GM10266 (cell line): ENCODE measurements around the gene CTDSP2.

Experiments used
- DNase-seq: peaks from one replicate; pipeline ENCODE4 v3.0.0; 2012; ENCODE audit errors: extremely low spot score
- TF ChIP-seq, protein P1 (sequence below): IDR thresholded peaks from 2 replicates; pipeline ENCODE4 v1.5.1; 2012; ENCODE audit warnings: mild to moderate bottlenecking, low read depth; ENCODE audit not compliant: control insufficient read depth, insufficient read depth; ENCODE audit errors: missing control alignments

CTDSP2 gene

DNA sequence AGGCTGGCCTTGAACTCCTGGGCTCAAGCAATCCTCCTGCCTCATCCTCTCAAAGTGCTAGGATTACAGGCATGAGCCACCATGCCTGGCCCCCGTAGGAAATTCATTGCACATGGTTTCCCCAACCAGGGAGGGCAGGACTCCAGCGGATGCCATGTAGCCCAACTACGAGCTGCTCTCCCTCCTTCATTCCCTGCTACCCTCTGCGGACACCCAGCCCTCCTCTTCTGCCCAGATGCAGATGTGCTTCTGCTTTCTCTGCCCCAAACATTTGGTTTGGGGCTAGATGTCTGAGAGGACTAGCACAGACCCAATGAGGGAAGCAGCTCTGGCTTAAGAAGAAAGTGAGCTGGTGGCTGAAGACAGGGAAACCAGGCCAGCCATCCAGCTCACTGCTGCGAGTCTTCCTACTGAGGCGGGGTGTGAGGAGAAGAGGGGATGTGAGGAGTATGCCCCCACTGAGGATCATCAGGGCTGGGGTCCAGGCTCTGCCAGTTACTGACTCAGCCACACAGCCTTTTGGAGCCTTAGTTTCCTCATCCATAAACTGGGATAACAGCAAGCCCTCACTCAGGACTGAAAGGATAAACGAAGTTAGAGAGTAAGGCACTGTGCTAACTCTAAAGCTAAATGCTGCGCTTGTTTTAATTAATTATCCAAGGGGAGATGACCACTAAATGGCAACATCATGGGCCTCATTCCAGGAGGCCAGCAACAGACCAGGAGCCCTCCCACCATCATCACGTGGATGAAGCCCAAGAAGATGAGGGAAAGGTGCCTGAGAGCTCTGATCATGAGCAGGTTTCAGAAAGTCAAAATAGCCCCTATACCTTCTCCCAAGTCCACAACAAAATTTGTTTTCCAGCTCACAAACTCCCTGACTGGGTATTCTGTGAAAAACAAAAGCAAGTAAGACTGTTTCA, 10.9 kb downstream of the CTDSP2 start:
- no peak for DNase-seq
- TF ChIP-seq, protein P1, sequence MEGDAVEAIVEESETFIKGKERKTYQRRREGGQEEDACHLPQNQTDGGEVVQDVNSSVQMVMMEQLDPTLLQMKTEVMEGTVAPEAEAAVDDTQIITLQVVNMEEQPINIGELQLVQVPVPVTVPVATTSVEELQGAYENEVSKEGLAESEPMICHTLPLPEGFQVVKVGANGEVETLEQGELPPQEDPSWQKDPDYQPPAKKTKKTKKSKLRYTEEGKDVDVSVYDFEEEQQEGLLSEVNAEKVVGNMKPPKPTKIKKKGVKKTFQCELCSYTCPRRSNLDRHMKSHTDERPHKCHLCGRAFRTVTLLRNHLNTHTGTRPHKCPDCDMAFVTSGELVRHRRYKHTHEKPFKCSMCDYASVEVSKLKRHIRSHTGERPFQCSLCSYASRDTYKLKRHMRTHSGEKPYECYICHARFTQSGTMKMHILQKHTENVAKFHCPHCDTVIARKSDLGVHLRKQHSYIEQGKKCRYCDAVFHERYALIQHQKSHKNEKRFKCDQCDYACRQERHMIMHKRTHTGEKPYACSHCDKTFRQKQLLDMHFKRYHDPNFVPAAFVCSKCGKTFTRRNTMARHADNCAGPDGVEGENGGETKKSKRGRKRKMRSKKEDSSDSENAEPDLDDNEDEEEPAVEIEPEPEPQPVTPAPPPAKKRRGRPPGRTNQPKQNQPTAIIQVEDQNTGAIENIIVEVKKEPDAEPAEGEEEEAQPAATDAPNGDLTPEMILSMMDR, result no peak

DNA sequence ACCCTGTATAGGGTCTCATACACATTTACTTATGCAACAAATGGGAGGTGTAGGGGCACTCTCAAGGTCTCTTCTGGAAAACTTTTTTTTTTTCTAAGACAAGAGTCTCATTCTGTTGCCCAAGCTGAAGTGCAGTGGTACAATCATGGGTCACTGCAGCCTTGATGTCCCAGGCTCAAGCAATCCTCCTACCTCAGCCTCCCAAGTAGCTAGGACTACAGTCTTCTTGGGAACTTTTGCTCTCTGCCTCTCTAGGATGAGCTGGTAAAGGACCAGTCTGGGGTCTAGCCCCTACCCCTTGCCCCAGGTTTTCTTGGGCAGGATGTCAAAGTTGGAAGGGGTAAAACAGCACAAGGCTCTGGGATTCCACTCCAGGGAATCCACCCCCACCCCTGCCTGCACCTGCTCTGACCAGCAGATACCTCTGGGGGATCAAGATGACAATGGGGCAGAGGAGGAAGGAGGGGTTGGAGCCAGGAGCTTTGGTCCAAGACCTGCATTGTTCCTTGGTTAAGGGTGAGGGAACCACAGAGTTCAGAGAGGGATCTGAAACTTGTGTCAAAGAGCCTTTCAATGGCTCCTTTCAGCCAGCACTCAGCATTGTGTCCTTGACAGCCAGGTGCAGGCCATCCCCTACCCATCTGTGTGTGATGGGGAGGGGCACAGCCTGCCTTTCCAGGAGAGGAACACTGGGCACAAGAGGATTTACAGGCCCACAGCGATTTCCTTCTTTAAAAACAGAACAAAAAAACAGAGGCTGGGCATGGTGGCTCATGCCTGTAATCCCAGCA, 12.2 kb downstream of the CTDSP2 start:
- DNase-seq, result no peak
- TF ChIP-seq, protein P1, result no peak

DNA sequence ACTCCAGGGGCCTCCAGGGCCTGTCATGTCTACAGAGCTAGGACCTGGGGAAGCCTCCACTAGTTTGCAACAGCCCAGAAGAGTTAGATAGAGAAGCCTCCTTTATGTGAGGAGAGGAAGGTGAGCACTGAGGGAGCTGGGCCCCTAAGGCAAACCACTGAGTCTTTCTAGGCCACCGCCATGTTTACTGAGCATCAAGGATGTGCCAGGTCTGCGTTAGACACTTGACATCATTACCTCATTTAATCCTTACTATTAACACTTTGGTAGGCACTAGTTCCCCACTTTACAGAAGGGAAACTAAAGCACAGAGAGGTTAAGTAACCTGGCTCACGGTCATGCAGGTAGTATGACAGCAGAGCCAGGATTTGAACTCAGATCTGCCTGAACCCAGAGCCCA, 12.9 kb downstream of the CTDSP2 start:
- DNase-seq, result no peak
- TF ChIP-seq, protein P1, result no peak

DNA sequence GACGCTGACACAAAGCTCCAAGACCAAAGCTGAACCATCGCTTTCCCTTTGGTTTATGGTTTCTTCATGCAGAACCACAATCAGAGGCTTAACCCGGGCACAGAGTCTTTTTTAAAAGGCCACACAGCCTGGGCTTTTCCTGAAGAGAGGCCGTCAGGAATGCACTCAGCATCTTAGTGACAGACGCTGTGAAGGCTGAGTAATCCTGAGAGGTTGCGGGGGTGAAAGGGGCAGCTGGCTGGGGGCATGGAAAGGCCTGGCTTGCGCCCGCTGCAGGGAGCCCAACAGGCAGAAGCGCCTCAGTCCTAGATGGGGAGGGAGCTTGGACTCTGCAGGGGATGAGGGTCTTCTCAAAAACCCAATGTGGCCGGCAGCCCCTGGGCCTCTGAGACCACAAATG, 13.6 kb downstream of the CTDSP2 start:
- TF ChIP-seq, protein P1, result no peak
- DNase-seq, result no peak

DNA sequence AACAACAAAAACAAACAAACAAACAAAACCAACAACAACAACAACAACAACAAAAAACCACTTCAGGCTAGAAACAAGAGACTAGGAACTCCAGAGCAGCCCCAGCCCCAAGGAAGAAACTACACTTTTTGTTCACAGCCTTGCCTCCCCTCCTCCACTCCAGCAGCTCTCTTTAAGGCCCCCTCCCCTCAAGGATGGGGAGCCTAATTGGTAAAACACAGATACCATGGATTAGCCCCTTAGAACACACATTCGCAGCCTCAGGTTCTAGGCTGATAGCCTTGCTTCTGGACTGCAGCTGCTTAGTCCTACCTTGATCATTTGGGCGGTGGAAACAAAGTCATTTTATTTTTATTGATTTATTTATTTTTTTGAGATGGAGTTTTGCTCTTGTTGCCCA, 16.1 kb downstream of the CTDSP2 start:
- DNase-seq, result no peak
- TF ChIP-seq, protein P1, result no peak

DNA sequence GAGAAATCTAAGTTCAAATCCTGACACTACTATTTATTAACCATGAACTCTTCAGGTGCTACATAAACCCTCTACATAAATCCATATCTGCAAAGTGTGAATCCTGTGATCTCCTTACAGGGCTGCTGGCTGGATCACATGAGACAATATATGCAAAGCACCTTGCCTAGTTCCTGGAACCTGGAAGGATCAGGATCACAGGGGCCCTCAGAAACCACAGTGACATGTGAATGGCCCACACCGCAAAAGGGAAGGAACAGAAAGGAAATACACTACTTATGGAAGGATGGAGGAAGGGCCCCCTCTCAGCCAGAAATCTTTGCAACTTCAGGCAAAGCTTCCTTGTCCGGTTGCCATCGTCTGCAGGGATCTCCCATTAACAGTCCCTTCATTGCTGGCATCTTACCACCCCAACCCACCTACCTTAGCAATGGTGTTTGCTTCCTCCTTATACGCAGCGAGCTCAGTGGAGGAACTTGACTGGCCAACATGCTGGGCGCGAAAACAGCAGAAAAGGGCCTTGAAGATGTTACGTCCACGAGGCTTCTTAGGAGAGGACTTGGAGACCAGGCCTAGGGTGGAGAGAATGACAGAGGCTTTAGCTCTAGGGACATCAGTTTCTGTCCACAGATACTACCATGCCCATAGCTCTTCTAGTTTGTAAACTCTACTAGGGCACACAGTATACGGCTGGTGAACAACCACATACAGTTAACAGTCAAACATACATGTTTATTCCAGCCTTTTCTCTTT, 17.3 kb downstream of the CTDSP2 start:
- TF ChIP-seq, protein P1, result no peak
- no peak for DNase-seq

DNA sequence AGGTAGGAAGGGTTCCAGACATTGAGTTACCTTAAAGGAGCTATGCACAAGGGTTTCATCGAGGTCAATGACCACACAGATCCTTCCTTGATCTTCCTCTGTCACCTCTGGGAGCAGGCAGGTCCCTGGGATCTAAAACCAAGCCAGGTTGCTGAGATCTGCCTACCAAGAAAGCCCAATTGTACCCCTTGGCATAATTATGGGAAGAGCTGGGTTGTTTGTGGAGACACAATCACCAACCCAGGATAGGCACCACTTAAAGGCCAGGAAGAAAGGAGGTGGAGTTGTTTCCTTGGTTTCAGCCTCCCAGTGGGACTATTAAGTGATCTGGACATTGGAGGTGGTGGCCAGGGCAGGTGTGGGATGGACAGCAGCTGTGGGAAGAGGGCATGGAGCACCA, 19.6 kb downstream of the CTDSP2 start:
- TF ChIP-seq, protein P1, result no peak
- no peak for DNase-seq
